ENCODE measurements around the gene ALDH3B2.
"Not testable (repeated sequence)": the region's sequence is repeated elsewhere in the genome, so short reads cannot be mapped to it uniquely, and the experiment has no call there.

ALDH3B2 gene

GRCh38 chr11:67629386-67630227 is 44.8 kb downstream of the ALDH3B2 start, which contains the start of gene NUDT8:
Gene NUDT8 (minus strand): TSS chr11:67629937. CDS start chr11:67629911, 26 bp downstream.
- peak; percentile 81 to 88 for DNase-seq (ENCODE audit: low read depth in 2 of 2)

GRCh38 chr11:67628710-67629385 is 45.6 kb downstream of the ALDH3B2 start:
- no peak for DNase-seq (ENCODE audit: low read depth in 2 of 2)

- no peak for DNase-seq (ENCODE audit: low read depth in 2 of 2)
Observed at GRCh38 chr11:67627812-67628624, 46.4 kb downstream of the ALDH3B2 start.

GRCh38 chr11:67627441-67627811 is 47.0 kb downstream of the ALDH3B2 start:
- DNase-seq (ENCODE audit: low read depth in 2 of 2) = no peak

GRCh38 chr11:67626970-67627369 is 47.5 kb downstream of the ALDH3B2 start:
- DNase-seq (ENCODE audit: low read depth in 2 of 2) = no peak

GRCh38 chr11:67626131-67626833 is 48.1 kb downstream of the ALDH3B2 start:
- not testable (repeated sequence) for DNase-seq (ENCODE audit: low read depth in 2 of 2)

- not testable (repeated sequence) for DNase-seq (ENCODE audit: low read depth in 2 of 2)
Observed at GRCh38 chr11:67623795-67624194, 50.6 kb downstream of the ALDH3B2 start.

GRCh38 chr11:67622905-67623304 is 51.5 kb downstream of the ALDH3B2 start:
- not testable (repeated sequence) for DNase-seq (ENCODE audit: low read depth in 2 of 2)

GRCh38 chr11:67621928-67622327 is 52.5 kb downstream of the ALDH3B2 start:
- DNase-seq (ENCODE audit: low read depth in 2 of 2) = not testable (repeated sequence)

GRCh38 chr11:67620621-67621020 is 53.8 kb downstream of the ALDH3B2 start:
- not testable (repeated sequence) for DNase-seq (ENCODE audit: low read depth in 2 of 2)

GRCh38 chr11:67619683-67620618 is 54.5 kb downstream of the ALDH3B2 start:
- DNase-seq (ENCODE audit: low read depth in 2 of 2) = not testable (repeated sequence)

- not testable (repeated sequence) for DNase-seq (ENCODE audit: low read depth in 2 of 2)
Observed at GRCh38 chr11:67618901-67619659, 55.3 kb downstream of the ALDH3B2 start.

GRCh38 chr11:67617243-67617953 is 57.0 kb downstream of the ALDH3B2 start:
- DNase-seq (ENCODE audit: low read depth in 2 of 2) = no peak

- no peak for DNase-seq (ENCODE audit: low read depth in 2 of 2)
Observed at GRCh38 chr11:67616431-67617242, 57.8 kb downstream of the ALDH3B2 start.

GRCh38 chr11:67615728-67616430 is 58.5 kb downstream of the ALDH3B2 start:
- no peak for DNase-seq (ENCODE audit: low read depth in 2 of 2)

- peak; percentile 73 for DNase-seq (ENCODE audit: low read depth in 2 of 2)
Observed at GRCh38 chr11:67614730-67615714, 59.4 kb downstream of the ALDH3B2 start.

Data from stimulated activated CD4-positive, alpha-beta T cell treated with anti-CD3 and anti-CD28 coated beads, Interleukin-4, amount 100 ng/mL, for 48 hours (primary cell).